NCI-H1092 (cell line): ENCODE data around the gene SOD3.

Source experiments
- DNase-seq: peaks from one replicate; lab custom pipeline; 2025; lab: John Stamatoyannopoulos, UW

SOD3 gene

DNA sequence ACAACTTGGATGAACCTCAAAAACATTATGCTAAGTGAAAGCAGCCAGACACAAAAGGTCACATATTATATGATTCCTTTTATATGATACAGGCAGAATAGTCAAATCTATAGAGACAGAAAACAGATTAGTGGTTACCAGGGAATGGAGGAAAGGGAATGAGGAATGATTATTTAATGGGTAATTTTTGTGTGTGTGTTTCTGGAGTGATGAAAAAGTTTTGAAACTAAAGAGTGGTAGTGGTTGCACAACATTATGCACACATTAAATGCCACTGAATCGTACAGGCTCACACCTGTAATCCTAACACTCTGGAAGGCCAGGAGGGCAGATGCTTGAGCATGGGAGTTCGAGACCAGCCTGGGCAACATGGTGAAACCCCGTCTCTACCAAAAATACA lies 19.6 kb upstream of the SOD3 start:
- DNase-seq: no peak

DNA sequence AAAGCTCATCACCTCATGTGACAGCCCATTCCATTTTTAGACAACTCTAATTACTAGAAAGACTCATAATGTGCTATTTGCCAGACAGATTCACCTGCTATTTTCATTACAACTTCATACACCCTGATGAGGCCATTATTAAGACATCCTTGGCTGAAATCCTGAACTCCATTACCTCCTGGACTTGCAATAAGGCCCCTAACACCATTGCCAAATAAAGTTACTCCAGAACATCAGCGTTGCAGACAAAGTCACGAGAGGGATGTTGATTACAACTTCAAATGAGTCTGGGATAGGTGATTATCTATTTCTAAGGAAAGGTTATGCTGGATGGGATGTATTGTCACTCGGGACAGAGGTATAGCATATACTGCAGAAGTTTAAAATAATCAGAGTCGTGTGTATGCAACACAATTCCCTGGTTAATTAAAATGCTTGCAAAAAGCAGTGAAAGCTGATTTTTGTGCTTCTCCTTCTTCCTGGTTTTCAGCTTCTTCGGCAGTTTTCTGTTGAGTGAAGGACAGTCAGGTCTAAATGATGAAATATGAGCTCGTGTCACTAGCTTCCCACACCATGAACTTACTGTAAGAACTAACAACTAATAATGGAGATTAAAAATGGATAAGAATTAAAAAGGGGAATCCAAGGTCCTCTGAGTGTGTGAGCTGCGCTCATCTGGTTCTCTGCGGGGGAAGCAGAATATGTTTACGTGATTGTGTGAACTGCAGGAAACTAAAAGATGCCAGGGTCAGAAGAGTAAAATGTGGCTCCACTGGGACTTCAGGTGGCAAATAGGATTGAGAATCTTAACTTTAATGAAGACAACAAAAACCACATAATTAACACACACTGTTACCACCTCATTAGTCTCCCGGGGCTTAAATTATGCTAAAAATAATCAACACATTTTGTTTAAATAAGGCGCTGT lies 17.6 kb upstream of the SOD3 start:
- no peak for DNase-seq

DNA sequence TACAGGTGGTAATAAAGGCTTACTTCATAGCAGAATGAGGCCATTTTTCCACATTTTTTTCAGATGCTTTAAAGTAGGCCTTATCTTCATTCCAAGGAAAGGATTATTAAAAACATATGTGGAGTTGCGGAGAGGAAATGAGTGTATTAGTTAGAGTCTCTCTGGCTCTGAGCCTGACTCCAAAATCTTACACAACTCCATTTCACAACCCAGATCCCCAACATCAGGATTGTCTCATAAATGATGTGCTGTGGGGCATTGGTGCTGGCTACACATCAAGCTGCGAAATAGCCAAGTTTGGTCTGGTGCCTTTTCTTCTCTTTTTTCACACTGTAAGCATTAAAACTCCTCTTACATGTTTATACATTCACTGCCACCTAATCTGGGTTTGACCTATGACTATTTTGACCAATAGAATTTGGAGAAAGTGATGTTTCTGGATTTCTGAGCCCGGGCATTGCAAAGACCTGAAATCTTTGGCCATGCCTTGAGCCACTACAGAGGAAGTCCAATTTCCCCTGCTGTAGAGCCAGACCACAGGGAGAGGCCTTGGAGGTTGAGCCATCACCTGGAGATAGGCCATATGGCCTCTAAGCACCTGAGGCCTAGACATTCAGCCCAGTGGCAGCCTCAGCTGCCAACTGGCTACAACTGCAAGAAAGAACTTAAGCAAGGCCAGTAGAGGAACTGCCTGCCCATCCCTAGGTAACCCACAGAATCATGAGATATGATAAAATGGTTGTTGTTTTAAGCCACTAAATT lies 16.7 kb upstream of the SOD3 start:
- DNase-seq: no peak

DNA sequence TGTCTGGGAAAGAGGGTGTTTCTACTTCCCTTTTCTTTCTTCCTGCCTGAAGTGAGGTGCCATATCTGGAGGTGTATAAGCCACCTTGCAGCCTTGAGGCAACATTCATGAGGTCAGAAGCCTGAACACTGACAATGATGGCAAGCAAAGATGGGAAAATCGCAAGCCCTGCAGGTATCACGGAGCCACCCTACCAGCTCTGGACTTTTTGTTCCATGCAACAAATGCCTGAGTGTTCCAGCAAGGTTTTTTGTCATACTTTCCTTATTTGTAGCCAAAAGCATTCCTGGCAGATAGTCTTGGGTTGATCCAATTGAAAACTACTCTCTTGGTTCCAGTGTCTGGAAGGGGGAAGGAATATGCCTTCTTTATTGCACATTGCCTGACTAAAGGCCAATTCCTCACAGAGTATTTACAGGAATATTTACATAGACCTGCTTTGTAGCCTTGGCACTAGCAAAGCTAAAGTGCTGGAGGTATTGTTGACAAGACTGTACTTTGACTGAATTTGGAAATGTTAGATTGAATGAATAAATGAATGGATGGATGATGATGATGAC lies 14.4 kb upstream of the SOD3 start:
- no peak for DNase-seq

DNA sequence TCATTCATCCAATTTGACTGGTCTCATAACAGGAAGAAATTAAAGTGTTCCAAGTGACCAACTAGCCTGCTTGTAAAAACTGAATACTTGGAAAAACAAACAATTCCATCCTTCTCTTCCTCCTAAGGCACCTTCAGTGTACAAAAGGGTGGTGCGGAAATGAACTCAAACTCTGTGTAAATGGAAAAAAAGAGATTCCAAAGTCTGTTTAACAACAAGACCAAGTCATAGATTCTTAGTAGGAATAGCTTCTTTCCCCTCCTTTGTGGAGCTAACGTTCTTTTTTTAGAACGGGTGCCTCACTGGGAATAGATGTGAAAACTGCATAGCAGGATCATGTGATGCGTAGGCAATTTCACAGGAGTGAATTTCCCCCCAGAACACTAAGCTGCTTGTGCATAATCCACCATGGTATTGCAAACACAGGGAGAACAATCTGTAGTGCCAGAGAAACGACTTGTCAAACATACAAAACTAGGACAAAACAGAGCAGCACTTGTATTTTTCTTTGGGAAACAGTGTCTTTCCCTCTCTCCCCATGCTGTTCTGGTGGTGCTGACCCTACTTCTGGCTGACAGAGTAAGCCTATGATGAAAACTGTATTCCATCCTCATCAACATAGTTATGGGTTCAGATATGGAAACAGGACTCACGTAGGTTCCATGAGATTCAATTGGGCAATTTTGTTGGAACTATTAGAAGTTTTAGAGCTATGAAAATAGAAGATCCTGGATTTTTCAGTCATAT lies 13.2 kb upstream of the SOD3 start:
- DNase-seq: no peak

DNA sequence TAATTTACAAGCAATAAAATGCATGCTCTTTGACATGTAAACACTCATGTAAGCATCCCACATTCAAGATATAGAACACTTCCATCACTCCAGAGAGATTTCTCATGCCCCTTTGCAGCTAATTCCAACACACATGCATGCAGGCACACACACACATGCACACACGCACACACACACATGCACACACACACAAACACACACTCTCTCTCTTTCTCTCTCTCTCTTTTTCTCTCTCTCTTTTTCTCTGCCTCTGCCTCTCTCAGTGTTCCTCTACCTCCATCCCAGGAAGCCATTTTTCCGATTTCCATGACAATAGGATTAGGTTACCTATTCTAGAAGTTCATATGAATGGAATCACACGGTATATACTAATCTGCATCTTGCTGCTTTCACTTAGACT lies 11.9 kb upstream of the SOD3 start:
- no peak for DNase-seq

DNA sequence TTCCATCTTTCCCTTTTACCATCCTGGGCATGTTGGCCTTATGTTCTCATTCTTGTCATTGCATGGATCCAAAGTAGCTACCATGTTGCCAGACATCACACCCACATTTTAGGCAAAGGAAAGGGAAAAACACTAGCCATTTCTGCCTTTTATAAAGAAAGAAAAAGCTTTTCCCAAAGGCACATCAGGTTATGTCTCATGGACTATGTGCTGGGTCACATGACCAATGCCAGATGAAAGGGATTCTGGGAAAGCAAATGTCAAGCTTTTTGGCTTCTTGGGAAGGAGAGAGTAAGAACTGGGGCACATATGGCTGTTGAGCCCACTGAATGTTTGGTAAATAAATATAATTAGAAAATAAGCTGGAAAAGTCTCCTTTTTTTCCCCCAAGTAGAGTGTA lies 4.3 kb upstream of the SOD3 start:
- DNase-seq: no peak

DNA sequence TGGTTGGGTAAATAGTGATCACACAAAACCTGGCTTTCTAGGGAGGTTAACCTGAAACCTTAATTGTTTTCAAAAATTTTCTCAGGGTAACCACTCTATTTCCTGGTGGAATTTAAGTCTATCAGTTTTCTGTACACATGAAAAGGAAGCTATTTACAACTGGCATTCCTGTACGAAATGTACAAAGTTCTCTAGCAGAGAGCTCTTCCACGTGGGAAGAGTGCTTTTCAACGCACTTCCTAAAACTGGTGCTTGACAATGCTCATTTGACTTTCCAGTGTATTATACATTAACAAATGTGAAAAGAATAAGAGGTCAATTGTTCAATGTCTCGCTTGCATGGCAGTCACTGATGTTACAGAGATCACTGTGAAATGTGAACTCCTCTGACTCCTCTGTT lies 2.8 kb upstream of the SOD3 start:
- DNase-seq: no peak

DNA sequence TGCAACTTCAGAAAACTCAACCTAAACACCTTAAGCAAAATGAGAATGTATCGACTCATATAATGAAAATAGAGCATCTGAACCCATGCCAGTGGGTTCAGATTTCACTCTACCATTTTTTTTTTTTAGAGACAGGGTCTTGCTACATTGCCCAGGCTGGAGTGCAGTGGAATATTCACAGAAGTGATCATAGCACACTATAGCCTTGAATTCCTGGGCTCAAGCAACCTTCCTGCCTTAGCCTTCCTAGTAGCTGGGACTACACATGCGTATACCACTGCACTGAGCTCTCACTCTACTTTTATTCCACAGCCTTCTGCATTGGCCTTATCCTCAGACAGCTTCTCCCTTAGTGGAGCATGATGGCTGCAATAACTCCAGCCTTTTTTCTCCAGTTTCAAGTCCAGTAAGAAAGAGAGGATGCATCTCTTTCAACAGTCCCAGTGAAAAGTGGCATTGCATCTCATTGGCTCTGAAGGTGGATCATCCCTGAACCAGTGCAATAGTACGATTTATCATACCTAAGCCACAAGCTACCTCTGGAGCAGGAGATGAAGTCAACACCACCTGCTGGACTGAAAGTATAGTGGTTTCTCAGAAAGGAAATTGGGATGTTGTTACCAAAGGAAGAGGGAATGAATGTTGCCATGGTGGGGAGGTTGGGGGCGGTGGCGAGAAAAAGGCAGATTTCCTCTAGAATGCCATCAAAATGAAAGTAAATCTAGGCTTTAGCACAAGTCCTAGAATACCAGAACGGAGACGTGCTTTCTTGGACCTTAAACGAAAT lies 2.0 kb upstream of the SOD3 start:
- DNase-seq: no peak

DNA sequence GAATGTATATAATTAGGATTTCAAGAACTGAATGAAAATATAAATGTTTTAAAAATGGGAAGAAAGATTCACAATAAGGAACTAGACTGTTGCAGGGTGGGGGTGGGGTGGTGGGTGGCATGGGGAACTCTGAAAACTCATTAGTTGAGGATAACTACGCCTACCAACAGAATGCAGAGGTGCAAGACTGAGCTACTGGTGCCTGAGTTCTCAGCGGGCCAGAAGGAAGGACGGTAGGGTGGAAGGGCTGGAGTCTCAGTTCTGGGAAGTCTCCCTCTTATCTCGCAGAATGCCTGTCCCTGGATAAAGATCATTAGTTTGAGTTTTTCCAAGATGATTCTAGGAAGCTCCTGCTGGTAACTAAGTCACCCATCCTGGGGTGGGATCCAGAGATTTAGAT lies 1.3 kb upstream of the SOD3 start:
- DNase-seq: no peak

DNA sequence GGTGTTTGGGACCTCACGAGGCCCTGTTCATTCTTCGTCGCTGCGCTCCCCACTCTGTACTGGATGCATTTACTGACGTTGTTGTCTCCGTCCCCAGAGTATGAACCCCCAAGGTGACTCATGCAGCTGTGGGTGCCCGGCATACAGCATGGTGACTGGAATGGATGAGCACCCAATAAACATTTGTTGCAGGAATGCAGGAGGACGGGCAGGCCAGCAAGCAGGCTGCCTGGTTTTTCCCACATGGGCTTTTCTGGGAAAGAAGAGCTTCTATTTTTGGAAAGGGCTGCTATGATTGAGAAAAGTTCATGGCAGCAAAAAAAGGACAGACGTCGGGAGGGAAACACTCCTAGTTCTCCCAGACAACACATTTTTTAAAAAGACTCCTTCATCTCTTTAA lies 893 bp upstream of the SOD3 start:
- no peak for DNase-seq

DNA sequence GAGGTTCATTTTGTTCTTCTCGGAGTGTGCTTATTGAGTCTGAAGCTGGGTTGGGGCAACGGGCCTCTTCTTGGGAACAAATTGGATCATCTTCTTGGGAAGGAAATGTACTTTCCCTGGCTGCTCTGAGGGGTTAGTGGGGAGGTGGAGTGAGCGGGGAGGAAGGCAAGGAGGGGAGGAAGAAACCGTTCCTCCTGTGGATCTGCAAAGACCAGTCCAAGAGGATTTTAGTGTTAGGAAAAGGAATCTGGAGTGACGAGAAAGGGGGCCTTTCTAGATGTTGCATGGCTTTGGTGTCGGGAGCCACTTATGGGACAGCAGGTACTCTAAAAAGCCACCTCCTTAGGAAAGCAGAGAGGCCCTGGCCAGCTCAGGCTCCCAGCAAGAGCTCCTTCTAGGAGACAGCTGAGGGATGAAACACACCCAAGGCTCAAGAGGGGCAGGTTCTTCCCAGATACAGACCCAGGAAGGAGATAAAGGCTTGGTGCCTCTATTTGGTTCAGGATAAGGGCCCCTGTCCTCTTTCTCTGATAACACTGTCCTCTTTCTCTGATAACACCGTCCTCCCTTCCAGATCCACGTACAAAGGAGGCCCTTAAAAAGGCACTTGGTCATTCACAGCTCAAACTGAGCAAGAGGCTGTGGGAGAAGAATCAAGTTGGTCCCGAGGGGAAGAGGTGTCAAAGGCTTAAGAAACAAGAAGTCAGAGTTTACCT lies 451 bp downstream of the SOD3 start:
- no peak for DNase-seq

DNA sequence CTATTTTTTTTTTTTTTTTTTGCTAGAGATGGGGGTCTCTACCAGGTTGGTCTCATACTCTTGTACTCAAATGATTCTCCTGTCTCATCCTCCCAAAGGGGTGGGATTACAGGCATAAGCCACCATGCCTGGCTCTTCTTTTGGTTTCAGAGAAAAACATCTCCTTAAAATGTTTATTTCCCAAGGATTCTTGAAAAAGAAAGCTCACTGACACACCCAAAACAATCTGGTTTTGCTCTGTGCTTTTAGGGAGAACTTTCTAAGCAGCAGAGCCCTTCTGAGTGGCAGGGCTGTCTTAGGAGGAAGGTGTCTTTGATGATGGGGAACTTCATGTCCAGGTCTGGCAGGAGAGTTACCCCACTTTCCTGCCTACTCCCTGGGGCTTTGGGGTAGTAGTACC lies 1.2 kb downstream of the SOD3 start:
- DNase-seq: no peak

DNA sequence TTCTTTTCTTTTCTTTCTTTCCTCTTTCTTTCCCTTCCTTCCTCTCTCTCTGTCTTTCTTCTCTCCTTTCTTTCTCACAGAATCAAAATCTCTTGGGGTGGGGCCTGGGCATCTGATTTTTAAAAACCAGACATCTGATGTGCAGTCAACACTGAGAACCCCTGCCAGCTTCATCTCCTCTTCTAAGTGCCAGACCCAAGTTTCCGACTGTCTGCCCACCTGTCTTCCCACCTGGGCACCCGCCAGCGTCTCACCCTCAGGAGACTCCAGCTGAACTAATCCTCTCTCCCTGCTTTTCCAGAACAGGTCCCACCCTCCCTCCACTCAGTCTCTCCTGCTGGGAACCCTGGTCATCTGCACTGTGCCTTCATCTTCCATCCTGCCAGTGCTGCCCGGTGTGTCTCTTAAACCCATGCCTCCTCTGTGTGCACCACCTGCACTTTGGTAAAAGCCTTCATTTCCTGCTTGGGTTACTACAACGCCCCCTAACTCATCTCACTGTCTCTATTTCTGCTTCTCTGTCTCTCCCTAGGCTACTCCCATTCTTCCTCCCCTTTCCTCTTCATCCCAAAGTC lies 2.8 kb downstream of the SOD3 start:
- no peak for DNase-seq

DNA sequence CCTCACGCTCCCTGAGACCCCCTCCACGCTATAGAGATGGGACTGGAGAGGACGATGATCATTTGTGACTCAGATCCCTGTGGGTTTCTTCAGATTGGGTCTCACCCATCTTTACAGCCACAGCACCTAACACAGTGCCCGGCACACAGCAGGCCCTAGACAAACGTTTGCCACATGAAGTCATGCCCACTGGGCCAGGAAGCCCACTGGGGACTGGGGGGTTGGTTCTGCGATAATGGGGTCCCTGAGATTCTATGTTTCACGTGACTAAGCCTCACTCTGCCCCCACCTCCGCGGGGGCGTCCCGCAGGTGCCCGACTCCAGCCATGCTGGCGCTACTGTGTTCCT lies 3.8 kb downstream of the SOD3 start:
- DNase-seq: no peak

DNA sequence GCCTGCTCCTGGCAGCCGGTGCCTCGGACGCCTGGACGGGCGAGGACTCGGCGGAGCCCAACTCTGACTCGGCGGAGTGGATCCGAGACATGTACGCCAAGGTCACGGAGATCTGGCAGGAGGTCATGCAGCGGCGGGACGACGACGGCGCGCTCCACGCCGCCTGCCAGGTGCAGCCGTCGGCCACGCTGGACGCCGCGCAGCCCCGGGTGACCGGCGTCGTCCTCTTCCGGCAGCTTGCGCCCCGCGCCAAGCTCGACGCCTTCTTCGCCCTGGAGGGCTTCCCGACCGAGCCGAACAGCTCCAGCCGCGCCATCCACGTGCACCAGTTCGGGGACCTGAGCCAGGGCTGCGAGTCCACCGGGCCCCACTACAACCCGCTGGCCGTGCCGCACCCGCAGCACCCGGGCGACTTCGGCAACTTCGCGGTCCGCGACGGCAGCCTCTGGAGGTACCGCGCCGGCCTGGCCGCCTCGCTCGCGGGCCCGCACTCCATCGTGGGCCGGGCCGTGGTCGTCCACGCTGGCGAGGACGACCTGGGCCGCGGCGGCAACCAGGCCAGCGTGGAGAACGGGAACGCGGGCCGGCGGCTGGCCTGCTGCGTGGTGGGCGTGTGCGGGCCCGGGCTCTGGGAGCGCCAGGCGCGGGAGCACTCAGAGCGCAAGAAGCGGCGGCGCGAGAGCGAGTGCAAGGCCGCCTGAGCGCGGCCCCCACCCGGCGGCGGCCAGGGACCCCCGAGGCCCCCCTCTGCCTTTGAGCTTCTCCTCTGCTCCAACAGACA lies 4.4 kb downstream of the SOD3 start:
- DNase-seq: no peak

DNA sequence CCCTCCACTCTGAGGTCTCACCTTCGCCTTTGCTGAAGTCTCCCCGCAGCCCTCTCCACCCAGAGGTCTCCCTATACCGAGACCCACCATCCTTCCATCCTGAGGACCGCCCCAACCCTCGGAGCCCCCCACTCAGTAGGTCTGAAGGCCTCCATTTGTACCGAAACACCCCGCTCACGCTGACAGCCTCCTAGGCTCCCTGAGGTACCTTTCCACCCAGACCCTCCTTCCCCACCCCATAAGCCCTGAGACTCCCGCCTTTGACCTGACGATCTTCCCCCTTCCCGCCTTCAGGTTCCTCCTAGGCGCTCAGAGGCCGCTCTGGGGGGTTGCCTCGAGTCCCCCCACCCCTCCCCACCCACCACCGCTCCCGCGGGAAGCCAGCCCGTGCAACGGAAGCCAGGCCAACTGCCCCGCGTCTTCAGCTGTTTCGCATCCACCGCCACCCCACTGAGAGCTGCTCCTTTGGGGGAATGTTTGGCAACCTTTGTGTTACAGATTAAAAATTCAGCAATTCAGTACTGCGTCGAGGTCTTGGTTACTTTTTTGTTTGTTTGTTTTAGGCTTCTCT lies 5.0 kb downstream of the SOD3 start:
- DNase-seq: no peak

DNA sequence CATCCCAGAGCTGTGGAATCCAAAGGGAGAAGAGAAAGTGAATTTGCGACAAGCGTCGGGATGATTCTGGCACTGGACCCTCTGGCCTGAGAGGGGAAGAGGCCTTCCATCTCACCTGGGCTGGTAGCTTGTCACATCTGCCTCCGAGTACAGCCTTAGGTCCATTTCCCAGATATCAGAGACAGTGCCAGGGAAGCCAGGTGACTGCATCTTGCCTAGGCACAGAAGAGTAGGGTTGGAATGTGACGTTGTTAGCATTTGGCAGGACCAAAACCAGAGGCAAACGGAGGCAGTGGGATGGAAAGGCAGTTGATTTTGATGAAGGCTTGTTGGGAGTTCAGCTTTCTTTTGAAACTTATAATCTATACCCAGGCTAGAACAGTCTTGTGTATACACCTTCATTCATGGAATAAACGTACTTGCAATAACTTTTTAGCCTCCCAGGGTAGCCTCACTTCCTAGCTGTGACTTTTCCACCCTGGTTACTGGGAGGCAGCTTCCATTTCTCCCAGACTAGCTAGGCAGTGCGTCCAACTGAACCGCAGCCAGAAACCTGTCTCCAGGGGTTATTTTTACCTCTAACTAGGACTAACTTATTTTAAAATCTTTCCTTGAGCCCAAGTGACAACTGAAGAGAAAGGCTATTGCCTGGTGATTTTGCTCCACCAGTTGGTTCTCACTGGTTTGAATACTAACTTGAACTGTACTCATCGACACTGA lies 5.9 kb downstream of the SOD3 start:
- DNase-seq: no peak

DNA sequence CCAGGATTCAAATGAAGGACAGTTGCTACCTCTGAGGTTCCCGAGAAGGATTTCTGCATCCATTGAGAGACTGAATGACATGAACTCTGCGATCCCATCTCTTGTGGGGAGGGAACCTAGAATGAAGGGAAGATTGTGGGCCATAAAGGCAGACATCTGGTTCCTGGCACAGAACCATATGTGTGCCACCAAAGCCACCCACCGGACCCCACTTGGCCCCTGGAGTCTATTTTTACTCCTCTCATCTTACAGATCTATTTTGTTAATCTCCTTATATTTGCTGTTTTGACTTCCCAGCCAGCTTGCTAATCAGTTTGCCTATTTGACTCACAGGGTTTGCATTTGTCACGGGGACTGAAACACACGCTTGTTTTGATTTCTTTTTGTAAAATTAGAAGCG lies 7.3 kb downstream of the SOD3 start:
- no peak for DNase-seq
